Neural crest cell (in vitro differentiated cells): ENCODE measurements around the gene FAM187B. TPM values are rescaled to one million over a fixed set of nuclear protein-coding genes. Genes with fewer than 3 reads are reported as not detected.

Source experiments
- DNase-seq: peaks from one replicate; pipeline ENCODE4 v3.0.0; 2021; ENCODE audit warnings: low read depth, mixed read lengths, low spot score
- H3K27ac Mint-ChIP-seq: one replicate; pipeline ENCODE4 v1.8.0; 2021; ENCODE audit warnings: mild to moderate bottlenecking, mixed read lengths; ENCODE audit not compliant: unreplicated experiment
- H3K27me3 Mint-ChIP-seq: 2 replicates; pipeline ENCODE4 v1.8.0; 2021; ENCODE audit warnings: low read depth, mild to moderate bottlenecking, mixed read lengths
- H3K36me3 Mint-ChIP-seq: 2 replicates; pipeline ENCODE4 v1.8.0; 2021; ENCODE audit warnings: low read depth, mild to moderate bottlenecking, mixed read lengths
- H3K4me1 Mint-ChIP-seq: 2 replicates; pipeline ENCODE4 v1.8.0; 2021; ENCODE audit warnings: mixed read lengths
- H3K4me3 Mint-ChIP-seq: one replicate; pipeline ENCODE4 v1.8.0; 2021; ENCODE audit warnings: mild to moderate bottlenecking, mixed read lengths
- H3K9me3 Mint-ChIP-seq: 2 replicates; pipeline ENCODE4 v1.8.0; 2021; ENCODE audit warnings: mixed read lengths
- total RNA-seq: library from RNA; stranded (reverse); gene quantifications from 2 replicates; pipeline ENCODE4 v1.2.1, GENCODE V29; 2021
- TF ChIP-seq, protein P1 (sequence below): fragments of 200-600 bp; sonication (generic); conservative IDR thresholded peaks from 2 replicates; pipeline ENCODE4 v1.5.0; 2021; ENCODE audit warnings: antibody characterized with exemption, mild to moderate bottlenecking

Gene FAM187B
- total RNA-seq, 1 donor from 2014 or later = not detected

DNA sequence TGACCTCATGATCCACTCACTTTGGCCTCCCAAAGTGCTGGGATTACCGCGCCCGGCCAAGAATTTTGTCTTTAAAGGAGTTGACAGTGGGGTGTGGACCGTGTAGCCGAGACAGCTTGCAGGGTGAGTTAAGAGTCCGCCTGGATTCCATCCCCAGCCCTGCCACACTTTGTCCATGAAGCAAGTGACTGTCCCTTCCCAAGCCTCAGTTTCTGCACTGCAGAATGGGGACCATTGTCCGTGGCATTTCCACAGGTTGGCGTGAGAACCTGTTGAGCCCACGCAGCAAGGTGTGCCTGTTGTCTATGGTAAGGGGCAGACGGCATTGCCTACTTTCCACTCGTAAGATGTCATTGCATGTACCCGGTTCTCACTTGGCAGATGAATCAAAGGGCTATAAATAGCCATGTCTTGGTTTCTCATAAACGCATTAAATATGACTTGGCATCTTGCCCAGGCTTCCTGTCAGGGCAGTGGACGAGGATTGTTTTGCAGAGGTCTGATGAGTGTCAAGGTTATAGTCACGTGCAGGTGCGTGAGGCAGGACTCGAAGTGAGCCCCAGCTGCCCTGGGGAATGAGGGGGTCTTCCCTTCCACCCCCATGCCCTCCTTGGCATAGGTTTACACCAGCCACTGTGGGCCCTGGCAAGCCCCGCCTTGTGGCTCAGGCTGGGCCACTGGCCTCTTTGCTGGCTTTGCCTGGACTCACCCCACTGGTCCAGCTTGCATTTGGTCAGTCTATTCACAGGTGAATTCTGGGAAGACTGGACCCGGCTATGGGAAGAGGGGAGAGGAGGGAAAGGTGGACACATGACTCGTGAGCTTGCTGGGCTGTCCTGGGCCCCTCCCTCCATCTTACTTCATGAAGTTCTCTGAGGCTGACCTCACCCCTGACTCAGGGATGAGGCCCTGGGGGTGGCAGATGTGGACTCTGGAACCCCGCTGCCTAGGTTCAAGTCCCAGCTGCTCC lies 14.6 kb downstream of the FAM187B start:
- Mint-ChIP-seq H3K27me3 (no peaks in the 10 kb centered on the region), H3K27ac (no peak overlapping the region), H3K36me3 (no peaks in the 10 kb centered on the region), H3K9me3 (peaks cover 8% of the 10 kb centered on the region), H3K4me3 (no peak overlapping the region), H3K4me1 (no peaks in the 10 kb centered on the region)
- TF ChIP-seq, protein P1, sequence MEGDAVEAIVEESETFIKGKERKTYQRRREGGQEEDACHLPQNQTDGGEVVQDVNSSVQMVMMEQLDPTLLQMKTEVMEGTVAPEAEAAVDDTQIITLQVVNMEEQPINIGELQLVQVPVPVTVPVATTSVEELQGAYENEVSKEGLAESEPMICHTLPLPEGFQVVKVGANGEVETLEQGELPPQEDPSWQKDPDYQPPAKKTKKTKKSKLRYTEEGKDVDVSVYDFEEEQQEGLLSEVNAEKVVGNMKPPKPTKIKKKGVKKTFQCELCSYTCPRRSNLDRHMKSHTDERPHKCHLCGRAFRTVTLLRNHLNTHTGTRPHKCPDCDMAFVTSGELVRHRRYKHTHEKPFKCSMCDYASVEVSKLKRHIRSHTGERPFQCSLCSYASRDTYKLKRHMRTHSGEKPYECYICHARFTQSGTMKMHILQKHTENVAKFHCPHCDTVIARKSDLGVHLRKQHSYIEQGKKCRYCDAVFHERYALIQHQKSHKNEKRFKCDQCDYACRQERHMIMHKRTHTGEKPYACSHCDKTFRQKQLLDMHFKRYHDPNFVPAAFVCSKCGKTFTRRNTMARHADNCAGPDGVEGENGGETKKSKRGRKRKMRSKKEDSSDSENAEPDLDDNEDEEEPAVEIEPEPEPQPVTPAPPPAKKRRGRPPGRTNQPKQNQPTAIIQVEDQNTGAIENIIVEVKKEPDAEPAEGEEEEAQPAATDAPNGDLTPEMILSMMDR = no peak
- no peak for DNase-seq

DNA sequence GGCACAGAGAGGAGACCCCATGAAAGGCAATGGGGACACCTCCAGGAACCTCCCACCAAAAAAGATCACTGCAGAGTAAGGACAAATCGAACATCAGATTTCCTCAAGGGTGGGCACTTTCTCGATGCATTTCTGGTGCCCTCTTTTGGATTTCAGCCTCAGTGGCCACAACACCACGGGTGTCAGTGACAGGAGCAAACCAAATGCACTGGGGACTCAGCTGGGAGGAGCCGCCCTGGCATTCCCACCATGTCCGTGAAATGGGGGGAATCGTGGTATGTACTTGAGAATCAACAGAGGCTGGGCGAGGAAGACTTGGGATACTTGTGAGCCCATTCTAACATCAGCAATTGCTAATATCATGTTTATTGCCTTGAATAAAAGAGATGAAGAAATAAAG lies 16.3 kb downstream of the FAM187B start:
- H3K27me3 Mint-ChIP-seq = no peaks in the 10 kb centered on the region
- no peaks in the 10 kb centered on the region for H3K36me3 Mint-ChIP-seq
- H3K27ac Mint-ChIP-seq = no peak overlapping the region
- TF ChIP-seq, protein P1 = no peak
- DNase-seq = no peak
- H3K9me3 Mint-ChIP-seq = peaks cover 3% of the 10 kb centered on the region
- no peak overlapping the region for H3K4me3 Mint-ChIP-seq
- no peaks in the 10 kb centered on the region for H3K4me1 Mint-ChIP-seq

DNA sequence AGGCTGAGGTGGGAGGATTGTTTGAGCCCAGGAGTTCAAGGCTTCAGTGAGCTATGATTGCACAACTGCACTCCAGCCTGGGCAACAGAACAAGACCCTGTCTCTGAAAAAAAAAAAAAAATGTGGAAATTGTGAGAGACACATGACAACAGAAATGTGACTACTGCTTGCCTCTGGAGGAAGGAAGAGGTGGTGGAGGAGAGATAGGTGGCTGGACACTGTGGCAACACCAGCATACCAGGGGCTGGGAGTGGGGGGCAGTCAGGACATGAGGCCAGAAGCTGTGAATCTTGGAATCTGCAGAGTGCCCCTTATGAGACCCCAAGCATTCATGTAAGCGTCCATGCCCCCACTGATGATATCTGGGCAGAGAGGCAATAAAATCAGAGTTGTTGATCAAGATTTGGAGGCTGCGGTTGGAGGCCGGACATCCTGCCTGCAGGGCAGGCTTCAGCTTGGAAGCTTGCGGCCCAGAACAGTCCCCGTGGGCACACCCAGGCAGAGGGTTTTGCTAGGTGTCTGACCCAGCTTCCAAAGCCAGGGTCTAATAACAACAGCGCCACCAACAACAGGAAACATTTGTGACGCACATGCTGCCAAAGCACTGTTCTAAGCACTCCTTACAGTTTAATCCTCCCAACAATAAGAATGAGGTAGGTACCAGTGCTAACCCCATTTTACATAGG lies 16.9 kb downstream of the FAM187B start:
- no peak for DNase-seq
- Mint-ChIP-seq H3K4me3 (no peak overlapping the region), H3K27ac (no peak overlapping the region), H3K27me3 (no peaks in the 10 kb centered on the region), H3K4me1 (no peaks in the 10 kb centered on the region), H3K9me3 (peaks cover 2% of the 10 kb centered on the region), H3K36me3 (no peaks in the 10 kb centered on the region)
- TF ChIP-seq, protein P1 = no peak

DNA sequence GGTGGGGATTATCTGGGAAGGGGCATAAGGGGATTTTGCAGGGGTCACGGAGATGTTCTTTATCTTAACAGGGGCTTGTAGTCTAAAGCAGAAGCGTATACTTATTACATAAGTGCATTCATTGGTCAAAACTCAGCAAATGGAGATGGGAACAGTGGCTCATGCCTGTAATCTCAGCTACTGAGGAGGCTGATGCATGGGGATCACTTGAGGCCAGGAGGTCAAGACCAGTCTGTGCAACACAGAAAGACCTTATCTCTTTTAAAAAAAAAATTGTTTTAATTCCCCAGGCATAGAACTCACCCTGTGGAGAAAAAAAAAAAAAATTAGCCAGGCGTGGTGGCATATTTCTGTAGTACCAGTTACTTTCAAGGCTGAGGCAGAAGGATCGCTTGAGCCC lies 18.9 kb downstream of the FAM187B start:
- Mint-ChIP-seq H3K27me3 (no peaks in the 10 kb centered on the region), H3K36me3 (no peaks in the 10 kb centered on the region), H3K4me1 (no peaks in the 10 kb centered on the region), H3K27ac (no peak overlapping the region), H3K4me3 (no peak overlapping the region), H3K9me3 (no peaks in the 10 kb centered on the region)
- TF ChIP-seq, protein P1 = no peak
- DNase-seq = no peak

DNA sequence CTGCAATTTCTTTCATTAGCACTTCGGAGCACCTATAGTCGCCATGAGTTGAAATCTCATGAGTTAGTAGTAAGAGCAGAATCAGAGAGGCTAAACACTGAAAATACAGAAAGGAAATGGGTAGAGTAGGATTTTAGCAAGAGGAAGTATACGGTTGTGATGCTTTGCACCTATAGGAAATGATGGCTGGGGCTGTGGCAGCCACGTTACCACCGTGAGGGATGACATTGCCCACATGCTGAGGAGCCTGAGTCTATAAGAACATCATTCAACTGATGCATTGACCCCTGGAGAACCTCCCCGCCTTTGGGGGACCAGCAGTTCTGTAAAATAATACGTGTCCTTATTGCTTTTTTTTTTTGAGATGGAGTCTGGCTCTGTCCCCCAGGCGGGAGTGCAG lies 20.4 kb downstream of the FAM187B start:
- Mint-ChIP-seq H3K4me1 (peaks cover 3% of the 10 kb centered on the region), H3K27ac (peak overlapping the region; percentile 8), H3K27me3 (no peaks in the 10 kb centered on the region), H3K4me3 (no peak overlapping the region), H3K9me3 (no peaks in the 10 kb centered on the region), H3K36me3 (no peaks in the 10 kb centered on the region)
- DNase-seq = no peak
- TF ChIP-seq, protein P1 = no peak
